Embryonic facial prominence (tissue), 1 donor: ENCODE results near the gene MTMR12.

ENCODE experiments used
- DNase-seq: peaks from one replicate; pipeline ENCODE4 v3.0.0-alpha.2; 2016; ENCODE audit errors: extremely low spot score

MTMR12 gene

GRCh38 chr5:32276173-32276853 is 36.4 kb downstream of the MTMR12 start:
- peak; percentile 59 for DNase-seq

GRCh38 chr5:32275396-32275741 is 37.4 kb downstream of the MTMR12 start:
- DNase-seq = no peak

GRCh38 chr5:32274548-32275395 is 38.0 kb downstream of the MTMR12 start:
- no peak for DNase-seq

GRCh38 chr5:32273821-32274220 is 38.9 kb downstream of the MTMR12 start:
- DNase-seq = no peak

- no peak for DNase-seq
Measured at GRCh38 chr5:32272746-32273145, 40.0 kb downstream of the MTMR12 start.

- DNase-seq = no peak
Measured at GRCh38 chr5:32270946-32271345, 41.8 kb downstream of the MTMR12 start.

GRCh38 chr5:32270178-32270577 is 42.6 kb downstream of the MTMR12 start:
- no peak for DNase-seq

- no peak for DNase-seq
Measured at GRCh38 chr5:32265902-32266301, 46.8 kb downstream of the MTMR12 start.

- DNase-seq = no peak
Measured at GRCh38 chr5:32264957-32265572, 47.7 kb downstream of the MTMR12 start.

GRCh38 chr5:32263684-32264083 is 49.1 kb downstream of the MTMR12 start:
- no peak for DNase-seq

GRCh38 chr5:32261198-32261597 is 51.5 kb downstream of the MTMR12 start:
- no peak for DNase-seq

- no peak for DNase-seq
Measured at GRCh38 chr5:32259033-32259432, 53.7 kb downstream of the MTMR12 start.

GRCh38 chr5:32258424-32258823 is 54.3 kb downstream of the MTMR12 start:
- no peak for DNase-seq

- no peak for DNase-seq
Measured at GRCh38 chr5:32255540-32255900, 57.2 kb downstream of the MTMR12 start.

GRCh38 chr5:32254881-32255539 is 57.7 kb downstream of the MTMR12 start:
- no peak for DNase-seq

- DNase-seq = no peak
Measured at GRCh38 chr5:32251871-32252458, 60.8 kb downstream of the MTMR12 start.

GRCh38 chr5:32249668-32250067 is 63.1 kb downstream of the MTMR12 start:
- DNase-seq = no peak

GRCh38 chr5:32245742-32246141 is 67.0 kb downstream of the MTMR12 start:
- no peak for DNase-seq

GRCh38 chr5:32244017-32244416 is 68.7 kb downstream of the MTMR12 start:
- no peak for DNase-seq

GRCh38 chr5:32241034-32241783 is 71.5 kb downstream of the MTMR12 start:
- no peak for DNase-seq

GRCh38 chr5:32239385-32239784 is 73.4 kb downstream of the MTMR12 start:
- DNase-seq = no peak
